Stimulated activated CD4-positive, alpha-beta T cell treated with anti-CD3 and anti-CD28 coated beads, Interleukin-15, amount 100 ng/mL, for 24 hours (primary cell): ENCODE results near the gene CENPS.
"Not testable (repeated sequence)": the region's sequence is repeated elsewhere in the genome, so short reads cannot be mapped to it uniquely, and the experiment has no call there.

Source experiments
- DNase-seq: peaks from one replicate; pipeline ENCODE4 v3.0.0-alpha.2; 2020

The CENPS gene

DNA sequence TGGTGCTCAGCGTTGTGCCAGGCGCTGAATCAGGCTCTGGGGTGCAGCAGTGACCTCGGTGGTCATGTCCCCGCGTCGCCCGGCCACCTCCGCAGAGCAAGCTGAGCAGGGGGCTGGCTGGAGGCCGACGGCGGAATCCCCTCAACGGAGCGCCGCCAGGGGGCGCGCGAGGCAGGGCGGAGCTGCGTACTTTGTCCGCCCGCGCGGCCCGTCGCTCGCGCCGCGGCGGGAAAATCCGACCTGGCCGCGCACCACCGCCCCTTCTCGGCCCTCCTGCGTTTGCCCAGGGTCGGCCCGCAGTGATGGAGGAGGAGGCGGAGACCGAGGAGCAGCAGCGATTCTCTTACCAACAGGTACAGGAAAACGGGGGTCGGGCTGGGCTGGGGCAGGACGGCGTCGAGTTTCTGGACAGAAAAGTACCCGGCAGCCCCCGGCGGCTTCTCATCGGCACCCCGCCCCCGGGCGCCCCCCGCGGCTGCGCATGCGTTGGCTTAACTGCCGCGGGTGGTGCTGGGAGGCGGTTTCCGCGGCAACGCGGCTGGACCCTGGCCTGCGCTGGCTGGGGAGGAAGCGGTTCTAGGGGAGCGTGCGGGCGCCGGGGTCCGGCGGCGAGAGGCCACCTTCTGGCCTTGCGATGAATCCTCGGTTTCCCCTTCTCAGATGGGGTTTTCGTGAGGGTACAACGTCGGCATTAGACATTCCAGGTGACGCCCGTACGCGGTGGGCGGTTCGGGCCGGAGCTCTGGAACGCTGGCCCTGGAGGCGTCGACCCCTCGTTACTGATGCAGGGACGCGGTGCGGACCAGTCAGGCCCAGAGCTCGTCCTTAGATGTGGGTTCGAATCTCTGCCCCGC is at the start of gene CENPS:
CENPS (plus strand) TSS at position 218 of the 854 bp plus-strand sequence; CDS start at position 303, 85 bp downstream.
- DNase-seq = peak; percentile 96

- no peak for DNase-seq
Measured at GRCh38 chr1:10380594-10381275, 49.5 kb upstream of the CENPS start.

- no peak for DNase-seq
Measured at GRCh38 chr1:10383630-10384029, 46.6 kb upstream of the CENPS start.

- DNase-seq = no peak
Measured at GRCh38 chr1:10384219-10384618, 46.0 kb upstream of the CENPS start.

DNA sequence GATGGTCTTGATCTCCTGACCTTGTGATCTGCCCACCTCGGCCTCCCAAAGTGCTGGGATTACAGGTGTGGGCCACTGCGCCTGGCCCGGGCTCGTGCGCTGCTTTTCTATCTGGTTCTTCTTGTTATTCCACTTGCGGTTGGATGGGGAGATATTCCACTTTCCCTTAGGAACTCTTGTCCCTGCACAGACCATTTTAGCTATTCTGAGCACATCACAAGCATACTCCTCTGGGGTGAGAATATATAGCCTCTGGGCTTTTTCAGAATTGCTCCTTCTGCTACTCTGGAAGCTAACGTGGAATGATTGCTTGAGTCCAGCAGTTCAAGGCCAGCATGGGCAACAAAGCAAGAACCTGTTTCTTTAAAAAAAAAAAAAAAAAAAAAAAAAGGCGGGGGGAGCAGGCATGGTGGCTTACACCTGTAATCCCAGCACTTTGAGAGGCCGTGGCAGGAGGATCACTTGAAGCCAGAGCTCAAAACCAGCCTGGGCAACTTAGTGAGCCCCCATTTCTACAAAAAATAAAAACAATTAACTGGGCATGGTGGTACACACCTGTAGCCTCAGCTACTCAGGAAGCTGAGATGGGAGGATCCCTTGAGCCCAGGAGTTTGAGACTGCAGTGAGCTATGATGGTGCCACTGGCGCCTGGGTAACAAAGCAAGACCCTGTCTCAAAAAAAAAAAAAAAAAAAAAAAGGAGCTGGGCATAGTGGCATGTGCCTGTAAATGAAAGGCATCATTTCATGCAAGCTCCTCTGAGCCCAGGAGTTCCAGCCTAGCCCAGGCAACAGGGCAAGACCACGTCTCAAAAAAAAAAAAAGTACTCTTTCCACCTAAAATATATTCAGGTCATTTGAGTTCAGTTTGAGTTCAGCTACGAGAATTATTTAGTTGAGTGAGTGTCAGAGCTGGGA is 43.2 kb upstream of the CENPS start:
- no peak for DNase-seq

GRCh38 chr1:10387677-10388386 is 42.4 kb upstream of the CENPS start:
- no peak for DNase-seq

DNA sequence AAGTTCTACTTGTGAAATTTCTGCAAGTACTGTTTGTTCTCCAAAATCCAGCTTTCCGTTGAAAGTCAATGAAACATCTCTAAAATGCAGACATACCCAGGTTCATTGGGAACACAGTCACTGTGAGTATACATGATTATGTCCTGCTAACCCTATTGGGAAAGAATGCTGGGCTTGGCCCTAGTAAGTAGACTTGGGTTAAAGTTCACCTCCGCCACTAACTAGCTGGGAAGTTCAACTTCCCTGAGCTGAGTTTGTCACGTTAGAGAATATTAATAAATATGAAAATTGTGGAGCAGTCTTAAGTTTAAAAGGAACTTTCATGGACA is 41.9 kb upstream of the CENPS start:
- no peak for DNase-seq

GRCh38 chr1:10389271-10389973 is 40.8 kb upstream of the CENPS start:
- no peak for DNase-seq

DNA sequence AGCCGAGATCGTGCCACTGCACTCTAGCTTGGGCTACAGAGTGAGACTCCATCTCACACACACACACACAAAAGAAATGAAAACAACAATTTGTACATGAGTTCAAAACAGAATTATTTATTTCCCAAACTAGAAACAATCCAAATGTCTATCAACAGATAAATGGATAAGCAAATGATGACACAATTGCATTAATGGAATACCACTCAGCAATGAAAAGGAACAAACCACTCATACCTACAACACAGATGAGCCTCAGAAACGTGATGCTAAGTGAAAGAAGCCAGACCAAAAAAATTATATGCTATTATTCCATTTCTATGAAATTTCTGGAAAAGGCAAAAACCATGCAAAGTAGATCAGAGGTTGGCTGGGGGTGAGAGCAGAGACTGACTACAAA is 33.4 kb upstream of the CENPS start:
- DNase-seq = no peak

GRCh38 chr1:10398278-10398733 is 31.9 kb upstream of the CENPS start:
- DNase-seq = no peak

- DNase-seq = peak; percentile 100
Measured at GRCh38 chr1:10398734-10399443, 31.3 kb upstream of the CENPS start, which contains the start of gene PGD. TSS of gene PGD (plus strand) at chr1:10399064. CDS start at chr1:10399118, 54 bp downstream.

DNA sequence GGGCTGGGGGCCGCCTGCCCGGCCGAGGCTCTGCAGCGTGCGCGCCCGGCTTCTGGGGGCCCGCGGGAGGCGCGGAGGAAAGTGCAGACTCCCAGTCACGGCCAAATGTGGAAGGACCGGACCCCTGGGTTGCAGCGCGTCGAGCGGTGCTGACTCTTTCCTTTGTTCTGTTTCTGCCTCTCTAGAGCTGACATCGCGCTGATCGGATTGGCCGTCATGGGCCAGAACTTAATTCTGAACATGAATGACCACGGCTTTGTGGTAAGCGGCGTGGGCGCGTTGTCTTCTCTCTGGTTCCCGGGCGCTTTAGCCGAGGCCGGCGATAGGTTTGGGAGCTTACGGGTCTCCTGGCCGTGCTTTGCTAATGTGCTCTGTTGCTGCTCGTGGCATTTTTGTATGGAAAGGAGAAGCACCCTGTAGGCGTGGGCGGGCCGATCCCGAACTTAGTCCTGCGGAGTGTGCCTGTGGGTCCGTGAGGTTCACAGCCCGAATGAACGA is 30.7 kb upstream of the CENPS start:
- no peak for DNase-seq

GRCh38 chr1:10400013-10400412 is 30.2 kb upstream of the CENPS start:
- DNase-seq = no peak

DNA sequence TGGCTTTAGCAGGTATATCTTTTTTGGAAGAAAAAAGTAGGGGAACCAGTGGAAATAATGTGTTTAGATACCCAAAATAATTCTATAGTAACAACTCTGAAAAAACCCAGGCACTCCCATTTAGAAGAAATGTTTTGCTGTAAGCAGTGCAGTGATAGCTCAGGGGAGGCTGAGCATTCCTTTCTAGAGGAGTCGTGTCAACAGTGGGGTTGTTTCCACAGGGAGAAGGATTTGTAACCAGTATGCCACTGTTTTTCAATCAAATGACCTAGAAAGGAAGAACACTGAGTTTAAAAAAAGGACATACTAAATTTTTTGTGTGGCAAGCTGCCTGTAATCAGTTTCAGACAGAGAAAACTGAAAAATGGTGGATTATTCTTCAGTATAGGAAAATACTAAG is 29.0 kb upstream of the CENPS start:
- no peak for DNase-seq

GRCh38 chr1:10402729-10403274 is 27.4 kb upstream of the CENPS start:
- no peak for DNase-seq

DNA sequence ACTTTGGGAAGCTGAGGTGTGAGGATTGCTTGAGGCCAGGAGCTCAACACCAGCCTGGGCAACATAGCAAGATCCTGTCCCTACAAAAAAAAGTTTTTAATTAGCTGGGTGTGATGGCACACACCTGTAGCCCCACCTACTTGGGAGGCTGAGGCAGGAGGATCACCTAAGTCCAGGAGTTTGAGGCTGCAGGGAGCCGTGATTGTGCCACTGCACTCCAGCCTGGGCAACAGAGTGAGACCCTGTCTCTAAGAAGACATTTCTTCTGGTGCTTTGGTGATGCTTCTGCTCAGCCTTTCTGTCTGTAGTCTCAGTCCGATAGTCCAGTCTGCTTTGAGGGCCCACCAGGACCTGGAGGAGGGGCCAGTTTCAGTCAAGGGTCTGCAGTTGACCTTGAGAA is 23.0 kb upstream of the CENPS start:
- DNase-seq = no peak

GRCh38 chr1:10415211-10415930 is 14.9 kb upstream of the CENPS start:
- DNase-seq = no peak

DNA sequence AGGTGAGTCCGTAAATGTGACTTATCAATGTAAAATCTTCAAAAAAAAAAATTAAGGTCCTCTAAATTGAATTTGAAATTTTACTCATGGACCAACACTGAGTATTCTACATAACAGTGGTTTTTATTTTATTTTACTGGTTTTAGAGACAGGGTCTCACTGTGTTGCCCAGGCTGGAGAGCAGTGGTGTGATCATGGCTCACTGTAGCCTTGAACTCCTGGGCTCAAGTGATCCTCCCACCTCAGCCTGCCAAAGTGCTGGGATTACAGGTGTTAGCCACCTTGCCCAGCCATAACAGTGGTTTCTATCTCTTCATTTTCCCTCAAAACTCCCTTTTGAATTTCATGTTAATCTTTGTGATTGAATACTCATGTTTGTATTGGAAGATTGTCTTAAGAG is 14.3 kb upstream of the CENPS start:
- DNase-seq = not testable (repeated sequence)

- not testable (repeated sequence) for DNase-seq
Measured at GRCh38 chr1:10418741-10419140, 11.5 kb upstream of the CENPS start.

- DNase-seq = no peak
Measured at GRCh38 chr1:10419351-10419750, 10.9 kb upstream of the CENPS start.
